Pancreas (tissue), 10 donors: Measurements from ENCODE around the gene STK33. TPM values are rescaled to one million over a fixed set of nuclear protein-coding genes. Genes with fewer than 3 reads are reported as not detected.

ENCODE experiments used
- ATAC-seq, 4 donors: fragments of 200-7000 bp; cut with Tn5 transposase; one replicate each; pipeline versions ENCODE4 v1.8.0 to v1.9.1; 2020; ENCODE audit warnings: mild to moderate bottlenecking in 4 of 4, moderate library complexity in 4 of 4
- DNase-seq, 6 donors: peaks; one replicate each; pipeline ENCODE4 v3.0.0-alpha.2; 2020
- FAIRE-seq: peaks from 2 replicates; lab custom pipeline; 2012; peaks lifted over from hg19 to GRCh38; lab: Jason Lieb, UNC
- H3K27ac ChIP-seq, 4 donors: fragments of 200-600 bp; sonication (generic); 1 replicate in 3 of 4; 2 replicates in 1 of 4; pipeline versions ENCODE4 v1.5.0 to v1.8.0; 2020
- H3K27me3 ChIP-seq, 4 donors: fragments of 200-600 bp; one replicate each; pipeline ENCODE4 v1.8.0; 2021
- H3K36me3 ChIP-seq, 3 donors: fragments of 200-600 bp; sonication (generic) in 1 of 3; one replicate each; pipeline versions ENCODE4 v1.5.0 to v1.8.0; 2020 to 2021
- H3K4me1 ChIP-seq, 3 donors: fragments of 200-600 bp; one replicate each; pipeline ENCODE4 v1.8.0; 2021
- H3K4me3 ChIP-seq, 4 donors: fragments of 200-600 bp; sonication (generic) in 2 of 4; one replicate each; pipeline versions ENCODE4 v1.5.0 to v1.8.0; 2020 to 2021
- H3K9me3 ChIP-seq, 4 donors: fragments of 200-600 bp; one replicate each; pipeline ENCODE4 v1.8.0; 2021
- WGBS, 2 donors: extraction: QIAGEN DNeasy Blood & Tissue Kit; methylation state at CpG; one replicate each; pipeline ENCODE4 v1.1.7; 2013; 5-methylcytosine and 5-hydroxymethylcytosine counted together
- intact Hi-C, 3 donors: fragments of 100-400 bp; cut with DNase I; formaldehyde crosslinking; loops; one replicate each; pipeline versions ENCODE4 v1.11.1 to v1.14.2; 2022
- polyA plus RNA-seq, 2 donors: library from polyadenylated mRNA; stranded (reverse); fragments of 200-250 nt; gene quantifications; one replicate each; pipeline ENCODE4 v1.2.3, GENCODE V29; 2013
- total RNA-seq, 6 donors: library from RNA; stranded (reverse); fragmentation: NEBNext Ultra II Directional in 4 of 6; extraction: Animal tissue kit (Norgen Biotek cat#: 25700) in 4 of 6; gene quantifications; one replicate each; pipeline versions ENCODE4 v1.2.1 to v1.2.4, GENCODE V29; 2021 to 2023
- TF ChIP-seq, protein P1 (sequence below), 4 donors: fragments of 200-600 bp; sonication (generic) in 3 of 4; IDR thresholded peaks; one replicate each; pipeline versions ENCODE4 v1.5.0 to v1.8.0; 2021; ENCODE audit warnings: antibody characterized with exemption in 4 of 4
- donor health status: healthy with polysubstance abuse.
- donor health status: DM: no; HTN: no; CAD: no; lungs with moderate emphysema.
- donor health status: DM: no; HTN: no; CAD: no.
- donor health status: control.
- donor health status: control.
- donor health status: Bipolar disorder and iron deficiency.
- donor health status: DM: yes; HTN: yes; CAD: no.
- donor health status: DM: no; HTN: no; CAD: no.
- donor health status: DM: no; HTN: no; CAD: no.
- donor health status: DM: yes; HTN: yes; CAD: no.

The STK33 gene
- total and polyA plus RNA-seq, 8 donors: 6.0 to 23.9 (median 7.2) TPM

DNA sequence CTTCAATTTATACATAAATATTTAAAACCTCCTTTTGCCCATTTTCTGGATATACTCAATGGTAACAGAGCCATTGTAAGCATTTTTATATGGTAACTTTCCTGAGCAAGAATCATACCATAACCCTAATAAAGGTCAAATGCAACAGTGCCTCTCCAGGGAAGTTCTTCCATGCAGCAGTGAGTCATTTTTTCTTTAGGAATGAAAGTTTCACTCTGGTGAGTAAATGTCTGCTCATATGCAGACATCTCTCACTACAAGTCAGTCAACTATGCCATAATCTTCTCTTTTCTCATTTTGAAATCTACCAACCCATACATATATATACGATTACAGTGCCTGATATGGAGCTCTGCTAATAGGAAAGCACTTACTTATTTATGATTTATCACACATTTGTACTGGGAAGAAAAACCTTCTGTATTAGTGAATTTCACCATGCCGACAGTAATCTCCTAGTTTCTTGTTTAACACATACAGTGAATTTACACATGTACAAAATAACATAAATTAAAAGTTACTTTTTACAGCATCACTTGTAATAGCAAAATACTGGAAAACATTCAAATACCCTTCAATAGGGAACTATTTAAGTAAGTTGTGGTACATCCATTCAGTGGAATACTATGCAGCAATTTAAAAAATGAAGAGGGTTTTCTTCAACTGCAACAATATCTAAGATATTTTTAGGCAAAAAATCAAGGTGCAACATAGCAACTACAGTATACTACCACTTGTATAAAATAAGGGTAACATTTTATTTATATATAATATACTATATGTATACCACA is 16.0 kb downstream of the STK33 start:
- FAIRE-seq (no peak), ATAC-seq (no peak), DNase-seq (no peak)
- intact Hi-C loops: no loop called here
- Histone ChIP-seq H3K4me1 (no peaks in the 10 kb centered on the region), H3K9me3 (no peaks in the 10 kb centered on the region), H3K36me3 (no peaks in the 10 kb centered on the region), H3K4me3 (no peak overlapping the region), H3K27me3 (no peaks in the 10 kb centered on the region), H3K27ac (no peak overlapping the region)
- 94 to 99% methylated on average over 2 of the region's 2 CpGs for WGBS, 2 donors
- TF ChIP-seq, protein P1, sequence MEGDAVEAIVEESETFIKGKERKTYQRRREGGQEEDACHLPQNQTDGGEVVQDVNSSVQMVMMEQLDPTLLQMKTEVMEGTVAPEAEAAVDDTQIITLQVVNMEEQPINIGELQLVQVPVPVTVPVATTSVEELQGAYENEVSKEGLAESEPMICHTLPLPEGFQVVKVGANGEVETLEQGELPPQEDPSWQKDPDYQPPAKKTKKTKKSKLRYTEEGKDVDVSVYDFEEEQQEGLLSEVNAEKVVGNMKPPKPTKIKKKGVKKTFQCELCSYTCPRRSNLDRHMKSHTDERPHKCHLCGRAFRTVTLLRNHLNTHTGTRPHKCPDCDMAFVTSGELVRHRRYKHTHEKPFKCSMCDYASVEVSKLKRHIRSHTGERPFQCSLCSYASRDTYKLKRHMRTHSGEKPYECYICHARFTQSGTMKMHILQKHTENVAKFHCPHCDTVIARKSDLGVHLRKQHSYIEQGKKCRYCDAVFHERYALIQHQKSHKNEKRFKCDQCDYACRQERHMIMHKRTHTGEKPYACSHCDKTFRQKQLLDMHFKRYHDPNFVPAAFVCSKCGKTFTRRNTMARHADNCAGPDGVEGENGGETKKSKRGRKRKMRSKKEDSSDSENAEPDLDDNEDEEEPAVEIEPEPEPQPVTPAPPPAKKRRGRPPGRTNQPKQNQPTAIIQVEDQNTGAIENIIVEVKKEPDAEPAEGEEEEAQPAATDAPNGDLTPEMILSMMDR (IDR thresholded peaks at IDR 0.05): no peak

DNA sequence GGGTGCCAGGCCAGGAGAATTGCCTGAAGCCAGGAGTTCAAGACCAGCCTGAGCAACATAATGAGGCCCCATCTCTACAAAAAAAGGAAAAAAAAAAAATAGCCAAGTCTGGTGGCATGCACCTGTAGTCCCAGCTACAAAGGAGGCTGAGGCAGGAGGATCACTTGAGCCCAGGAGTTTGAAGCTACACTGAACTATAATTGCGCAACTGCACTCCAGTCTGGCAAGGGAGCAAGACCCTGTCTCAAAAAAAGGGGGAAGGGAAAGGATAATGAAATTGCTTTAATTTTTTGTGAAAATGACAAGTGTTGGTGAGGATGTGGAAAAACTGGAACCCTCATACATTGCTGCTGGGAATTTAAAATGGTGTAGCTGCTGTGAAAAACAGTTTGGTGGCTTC is 19.2 kb downstream of the STK33 start:
- Histone ChIP-seq H3K9me3 (no peaks in the 10 kb centered on the region), H3K36me3 (no peaks in the 10 kb centered on the region), H3K27ac (no peak overlapping the region), H3K4me1 (no peaks in the 10 kb centered on the region), H3K27me3 (no peaks in the 10 kb centered on the region), H3K4me3 (no peak overlapping the region)
- WGBS, 2 donors: 95 to 97% methylated on average over 1 of the region's 1 CpG
- no peak for FAIRE-seq
- no peak for ATAC-seq
- intact Hi-C loops: no loop called here
- DNase-seq: no peak
- TF ChIP-seq, protein P1 (IDR thresholded peaks at IDR 0.05): no peak

DNA sequence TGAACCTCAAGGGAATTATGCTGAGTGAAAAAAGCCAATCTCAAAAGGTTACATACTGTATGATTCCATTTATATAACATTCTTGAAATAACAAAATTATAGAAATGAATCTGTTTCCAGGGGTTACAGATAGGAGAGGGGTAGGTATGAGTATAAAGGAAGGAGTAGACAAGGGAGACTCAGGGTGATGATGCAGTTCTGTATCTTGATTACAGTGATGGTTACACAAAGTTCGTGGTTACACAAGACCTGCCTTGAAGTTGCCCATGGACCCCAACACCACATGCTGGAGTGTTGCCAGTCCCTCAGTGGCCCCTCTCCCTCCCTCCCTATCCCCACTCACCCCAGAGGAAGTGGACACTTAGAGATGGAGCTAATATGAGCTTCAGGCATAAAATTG is 20.3 kb downstream of the STK33 start:
- Histone ChIP-seq H3K4me3 (no peak overlapping the region), H3K9me3 (no peaks in the 10 kb centered on the region), H3K4me1 (no peaks in the 10 kb centered on the region), H3K36me3 (no peaks in the 10 kb centered on the region), H3K27me3 (no peaks in the 10 kb centered on the region), H3K27ac (no peak overlapping the region)
- ATAC-seq (no peak), DNase-seq (no peak), FAIRE-seq (no peak)
- intact Hi-C loops: no loop called here
- TF ChIP-seq, protein P1 (IDR thresholded peaks at IDR 0.05): no peak
- 79 to 81% methylated on average over 1 of the region's 1 CpG for WGBS, 2 donors

DNA sequence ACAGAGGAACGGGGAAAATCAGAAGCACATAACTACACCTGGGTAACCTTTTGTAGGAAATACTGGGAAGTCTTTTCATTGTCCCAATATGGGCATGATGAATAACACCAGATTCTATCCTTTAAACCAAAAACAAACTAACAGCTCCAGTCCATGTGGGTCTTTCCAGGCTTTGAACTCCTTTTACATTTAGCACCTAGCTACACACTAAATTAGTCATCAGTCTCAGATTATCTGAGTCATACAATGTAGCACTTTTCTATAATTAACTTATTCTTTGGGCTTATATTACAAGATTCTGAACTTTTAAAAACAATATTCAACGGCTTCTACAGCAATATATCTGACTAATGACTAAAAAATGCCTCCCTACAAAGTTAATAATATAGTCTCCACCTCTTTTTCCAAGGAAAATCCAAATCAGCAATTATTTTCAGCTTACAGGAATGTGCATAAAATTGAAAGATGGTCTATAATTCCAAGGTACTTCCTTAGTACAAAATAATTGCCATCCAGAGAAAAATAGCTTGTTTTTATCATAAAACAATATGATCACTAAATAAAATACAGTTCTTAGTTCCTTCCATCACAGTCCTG is 26.3 kb downstream of the STK33 start:
- no peak for ATAC-seq
- no peak overlapping the region for H3K27ac ChIP-seq
- TF ChIP-seq, protein P1 (IDR thresholded peaks at IDR 0.05): no peak
- no peaks in the 10 kb centered on the region for H3K9me3 ChIP-seq
- intact Hi-C loops: loop anchor here (10.0 kb wide), 3 partner anchors 233 to 373 kb away; no protein-coding TSS in a partner anchor
- no peaks in the 10 kb centered on the region for H3K4me1 ChIP-seq
- H3K27me3 ChIP-seq: no peaks in the 10 kb centered on the region
- WGBS, 2 donors: 56 to 82% methylated on average over 2 of the region's 2 CpGs
- no peak for FAIRE-seq
- no peaks in the 10 kb centered on the region for H3K36me3 ChIP-seq
- DNase-seq: no peak
- H3K4me3 ChIP-seq: no peak overlapping the region
